Spleen (tissue), 11 donors: Measurements from ENCODE around the gene RPL15. TPM values are rescaled to one million over a fixed set of nuclear protein-coding genes. Genes with fewer than 3 reads are reported as not detected.

ENCODE experiments used
- DNase-seq: peaks from one replicate; pipeline ENCODE4 v3.0.0-alpha.2; 2020
- H3K27ac ChIP-seq, 8 donors: fragments of 200-600 bp; sonication (generic) in 7 of 8; 1 replicate in 4 of 8; 2 replicates in 4 of 8; pipeline versions ENCODE4 v1.5.0 to v1.8.0; 2016 to 2021; ENCODE audit warnings: inconsistent platforms in 4 of 8, mild to moderate bottlenecking in 4 of 8, moderate library complexity in 1 of 8
- H3K27me3 ChIP-seq, 7 donors: fragments of 200-600 bp; sonication (generic) in 6 of 7; replicated peaks in 1 of 7; 1 replicate in 4 of 7; 2 replicates in 3 of 7; pipeline versions ENCODE4 v1.5.0 to v1.8.0; 2016 to 2021; ENCODE audit warnings: inconsistent platforms in 3 of 7, mild to moderate bottlenecking in 1 of 7
- H3K36me3 ChIP-seq, 6 donors: fragments of 200-600 bp; sonication (generic) in 5 of 6; 1 replicate in 4 of 6; 2 replicates in 2 of 6; pipeline versions ENCODE4 v1.5.0 to v1.8.0; 2016 to 2021; ENCODE audit warnings: inconsistent platforms in 2 of 6
- H3K4me1 ChIP-seq, 6 donors: fragments of 200-600 bp; sonication (generic) in 5 of 6; 1 replicate in 3 of 6; 2 replicates in 3 of 6; pipeline versions ENCODE4 v1.5.0 to v1.8.0; 2016 to 2021; ENCODE audit warnings: inconsistent platforms in 3 of 6
- H3K4me3 ChIP-seq, 8 donors: fragments of 200-600 bp; sonication (generic) in 7 of 8; 1 replicate in 4 of 8; 2 replicates in 4 of 8; pipeline versions ENCODE4 v1.5.0 to v1.8.0; 2016 to 2021; ENCODE audit warnings: inconsistent platforms in 4 of 8, mild to moderate bottlenecking in 4 of 8, moderate library complexity in 2 of 8
- H3K9me3 ChIP-seq, 8 donors: fragments of 200-600 bp; sonication (generic) in 7 of 8; 1 replicate in 4 of 8; 2 replicates in 4 of 8; pipeline versions ENCODE4 v1.5.0 to v1.8.0; 2016 to 2021; ENCODE audit warnings: inconsistent platforms in 4 of 8
- POLR2A ChIP-seq, 3 donors: fragments of 450-650 bp; IDR thresholded peaks; one replicate each; pipeline ENCODE4 v1.5.1; 2017; ENCODE audit warnings: antibody characterized with exemption in 3 of 3, mild to moderate bottlenecking in 1 of 3
- POLR2AphosphoS5 ChIP-seq, 3 donors: sonication (generic); formaldehyde crosslinking; IDR thresholded peaks; one replicate each; pipeline ENCODE4 v1.5.1; 2017; ENCODE audit warnings: antibody characterized with exemption in 3 of 3
- whole genome bisulfite sequencing, 5 donors: extraction: QIAGEN DNeasy Blood & Tissue Kit in 3 of 5; methylation state at CpG; one replicate each; pipeline versions ENCODE4 v1.1.5 to v1.1.7; 2013 to 2018; 5-methylcytosine and 5-hydroxymethylcytosine counted together
- intact Hi-C: fragments of 100-400 bp; cut with DNase I; formaldehyde crosslinking; loops from one replicate; pipeline ENCODE4 v1.15.0; 2023; ENCODE audit warnings: low total_unique reads
- polyA plus RNA-seq, 3 donors: library from polyadenylated mRNA; stranded (reverse); fragments of 200-250 nt; gene quantifications; one replicate each; pipeline ENCODE4 v1.2.1, GENCODE V29; 2013
- total RNA-seq, 7 donors: library from RNA; depleted of rRNA in 3 of 7; stranded (reverse); fragments of >200 nt in 3 of 7; fragmentation: NEBNext Ultra II Directional in 4 of 7; extraction: Animal tissue kit (Norgen Biotek cat#: 25700) in 4 of 7; gene quantifications; one replicate each; pipeline versions ENCODE4 v1.1.0 to v1.2.1, GENCODE V29; 2016 to 2021
- TF ChIP-seq, protein P1 (sequence below), 11 experiments: fragments of 200-600 bp in 7 of 11; fragments of 450-650 bp in 4 of 11; sonication (generic) in 4 of 11; IDR thresholded peaks in 8 of 11; conservative IDR thresholded peaks in 3 of 11; 1 replicate in 7 of 11; 2 replicates in 4 of 11; pipeline versions ENCODE4 v1.4.0 to v1.8.0; 2016 to 2021; ENCODE audit warnings: antibody characterized with exemption in 11 of 11, inconsistent platforms in 4 of 11, mild to moderate bottlenecking in 1 of 11
- donor health status: healthy with polysubstance abuse.
- donor health status: DM: no; HTN: no; CAD: no; lungs with moderate emphysema.
- donor health status: DM: no; HTN: no; CAD: no.
- donor health status: Bipolar disorder and iron deficiency.
- donor health status: healthy.
- donor health status: DM: no; HTN: no; CAD: no.
- donor health status: DM: yes; HTN: yes; CAD: no.

Gene RPL15
- total and polyA plus RNA-seq, 10 donors = 1,270 to 6,830 (median 1,691) TPM

DNA sequence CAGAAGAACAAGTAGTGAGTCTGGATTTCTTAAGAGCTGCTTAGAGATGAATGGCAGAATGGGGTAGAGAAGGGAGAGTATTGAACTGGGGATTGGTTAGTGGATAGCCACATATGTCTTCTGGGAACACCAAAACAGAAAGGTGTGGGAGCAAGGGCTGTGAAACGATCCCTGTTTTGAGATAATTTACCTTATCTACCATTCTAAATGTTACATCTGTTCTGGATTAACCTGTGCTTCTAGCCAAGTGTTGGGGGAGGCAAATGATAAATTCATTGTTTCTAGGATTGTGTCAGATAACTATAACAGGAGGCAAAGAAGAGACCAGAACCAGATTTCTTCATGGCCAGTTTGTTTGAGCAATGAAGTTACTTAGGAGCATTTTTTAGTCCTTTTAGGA lies 36.6 kb downstream of the RPL15 start:
- no peak overlapping the region for H3K4me3 ChIP-seq
- TF ChIP-seq POLR2A (IDR thresholded peaks at IDR 0.05) (no peak), POLR2AphosphoS5 (IDR thresholded peaks at IDR 0.05) (no peak)
- TF ChIP-seq, protein P1, sequence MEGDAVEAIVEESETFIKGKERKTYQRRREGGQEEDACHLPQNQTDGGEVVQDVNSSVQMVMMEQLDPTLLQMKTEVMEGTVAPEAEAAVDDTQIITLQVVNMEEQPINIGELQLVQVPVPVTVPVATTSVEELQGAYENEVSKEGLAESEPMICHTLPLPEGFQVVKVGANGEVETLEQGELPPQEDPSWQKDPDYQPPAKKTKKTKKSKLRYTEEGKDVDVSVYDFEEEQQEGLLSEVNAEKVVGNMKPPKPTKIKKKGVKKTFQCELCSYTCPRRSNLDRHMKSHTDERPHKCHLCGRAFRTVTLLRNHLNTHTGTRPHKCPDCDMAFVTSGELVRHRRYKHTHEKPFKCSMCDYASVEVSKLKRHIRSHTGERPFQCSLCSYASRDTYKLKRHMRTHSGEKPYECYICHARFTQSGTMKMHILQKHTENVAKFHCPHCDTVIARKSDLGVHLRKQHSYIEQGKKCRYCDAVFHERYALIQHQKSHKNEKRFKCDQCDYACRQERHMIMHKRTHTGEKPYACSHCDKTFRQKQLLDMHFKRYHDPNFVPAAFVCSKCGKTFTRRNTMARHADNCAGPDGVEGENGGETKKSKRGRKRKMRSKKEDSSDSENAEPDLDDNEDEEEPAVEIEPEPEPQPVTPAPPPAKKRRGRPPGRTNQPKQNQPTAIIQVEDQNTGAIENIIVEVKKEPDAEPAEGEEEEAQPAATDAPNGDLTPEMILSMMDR (IDR thresholded peaks at IDR 0.05 in 8 of 11, conservative IDR thresholded peaks at IDR 0.05 in 3 of 11) = no peak
- intact Hi-C loops = no loop called here
- H3K36me3 ChIP-seq = peaks cover 0 to 34% (median 0%) of the 10 kb centered on the region in 6 donors
- H3K27me3 ChIP-seq = no peaks in the 10 kb centered on the region
- 74 to 93% (median 85%) methylated on average over 1 of the region's 1 CpG for WGBS, 5 donors
- H3K9me3 ChIP-seq = no peaks in the 10 kb centered on the region
- no peak overlapping the region for H3K27ac ChIP-seq
- no peak for DNase-seq
- H3K4me1 ChIP-seq = peaks cover 23 to 77% (median 57%) of the 10 kb centered on the region in 6 donors

- H3K4me1 ChIP-seq = peaks cover 23 to 75% (median 52%) of the 10 kb centered on the region in 6 donors
- intact Hi-C loops = no loop called here
- no peaks in the 10 kb centered on the region for H3K9me3 ChIP-seq
- no peak for DNase-seq
- WGBS, 5 donors = 84 to 95% (median 92%) methylated on average over 5 of the region's 5 CpGs
- TF ChIP-seq POLR2A (IDR thresholded peaks at IDR 0.05) (no peak), POLR2AphosphoS5 (IDR thresholded peaks at IDR 0.05) (no peak)
- TF ChIP-seq, protein P1 (IDR thresholded peaks at IDR 0.05 in 8 of 11, conservative IDR thresholded peaks at IDR 0.05 in 3 of 11) = no peak
- H3K36me3 ChIP-seq = peaks cover 0 to 38% (median under 1%) of the 10 kb centered on the region in 6 donors
- no peak overlapping the region for H3K27ac ChIP-seq
- H3K27me3 ChIP-seq = no peaks in the 10 kb centered on the region
- no peak overlapping the region for H3K4me3 ChIP-seq
Measured at GRCh38 chr3:23954144-23954543, 37.2 kb downstream of the RPL15 start.

GRCh38 chr3:23956701-23957100 lies 39.8 kb downstream of the RPL15 start:
- Histone ChIP-seq H3K4me3 (no peak overlapping the region), H3K27me3 (no peaks in the 10 kb centered on the region), H3K36me3 (peaks cover 0 to 61% (median 20%) of the 10 kb centered on the region in 6 donors), H3K27ac (no peak overlapping the region), H3K4me1 (peaks cover 0 to 52% (median 27%) of the 10 kb centered on the region in 6 donors), H3K9me3 (no peaks in the 10 kb centered on the region)
- no peak for DNase-seq
- intact Hi-C loops = no loop called here
- TF ChIP-seq POLR2AphosphoS5 (IDR thresholded peaks at IDR 0.05) (no peak), POLR2A (IDR thresholded peaks at IDR 0.05) (no peak)
- TF ChIP-seq, protein P1 (IDR thresholded peaks at IDR 0.05 in 8 of 11, conservative IDR thresholded peaks at IDR 0.05 in 3 of 11) = no peak
- WGBS, 5 donors = 92 to 99% (median 96%) methylated on average over 3 of the region's 3 CpGs

- no peak overlapping the region for H3K27ac ChIP-seq
- H3K27me3 ChIP-seq = no peaks in the 10 kb centered on the region
- peaks cover 0 to 26% (median 1%) of the 10 kb centered on the region in 6 donors for H3K4me1 ChIP-seq
- peaks cover 0 to 88% (median 42%) of the 10 kb centered on the region in 6 donors for H3K36me3 ChIP-seq
- TF ChIP-seq POLR2A (IDR thresholded peaks at IDR 0.05) (no peak), POLR2AphosphoS5 (IDR thresholded peaks at IDR 0.05) (no peak)
- TF ChIP-seq, protein P1 (IDR thresholded peaks at IDR 0.05 in 8 of 11, conservative IDR thresholded peaks at IDR 0.05 in 3 of 11) = no peak
- no peak for DNase-seq
- intact Hi-C loops = no loop called here
- H3K9me3 ChIP-seq = no peaks in the 10 kb centered on the region
- no peak overlapping the region for H3K4me3 ChIP-seq
- WGBS, 5 donors = 76 to 88% (median 84%) methylated on average over 7 of the region's 7 CpGs
Measured at GRCh38 chr3:23959135-23959900, 42.4 kb downstream of the RPL15 start.
